Left hindlimb (tissue), 1 donor: Measurements from ENCODE around the gene ANKHD1.

Source experiments
- DNase-seq: peaks from one replicate; pipeline ENCODE4 v3.0.0-alpha.2; 2018

ANKHD1 gene

GRCh38 chr5:140371356-140372151, 30.1 kb upstream of the ANKHD1 start:
- DNase-seq = no peak

GRCh38 chr5:140372971-140373487, 28.6 kb upstream of the ANKHD1 start:
- DNase-seq = peak; percentile 83

GRCh38 chr5:140381351-140381750, 20.3 kb upstream of the ANKHD1 start:
- no peak for DNase-seq

GRCh38 chr5:140381972-140382371, 19.7 kb upstream of the ANKHD1 start:
- no peak for DNase-seq

GRCh38 chr5:140382866-140383265, 18.8 kb upstream of the ANKHD1 start:
- no peak for DNase-seq

- DNase-seq = no peak
These were observed 18.3 kb upstream of the ANKHD1 start for GRCh38 chr5:140383300-140383699.

GRCh38 chr5:140388052-140388451, 13.6 kb upstream of the ANKHD1 start:
- DNase-seq = no peak

- DNase-seq = no peak
These were observed 10.3 kb upstream of the ANKHD1 start for GRCh38 chr5:140391312-140391711.

- no peak for DNase-seq
These were observed 9.9 kb upstream of the ANKHD1 start for GRCh38 chr5:140391732-140392131.

GRCh38 chr5:140393738-140394137, 7.9 kb upstream of the ANKHD1 start:
- DNase-seq = no peak

GRCh38 chr5:140398379-140398811, 3.2 kb upstream of the ANKHD1 start:
- DNase-seq = no peak

- DNase-seq = no peak
These were observed 1.5 kb upstream of the ANKHD1 start for GRCh38 chr5:140399979-140400729.

- peak; percentile 94 for DNase-seq
These were observed 787 bp upstream of the ANKHD1 start for GRCh38 chr5:140400730-140401361.

- peak; percentile 68 for DNase-seq
These were observed 833 bp downstream of the ANKHD1 start for GRCh38 chr5:140402258-140403074.

- DNase-seq = no peak
These were observed 2.0 kb downstream of the ANKHD1 start for GRCh38 chr5:140403613-140404012.

GRCh38 chr5:140408750-140409241, 7.2 kb downstream of the ANKHD1 start:
- no peak for DNase-seq

- no peak for DNase-seq
These were observed 11.6 kb downstream of the ANKHD1 start for GRCh38 chr5:140413230-140413629.

- DNase-seq = no peak
These were observed 15.6 kb downstream of the ANKHD1 start for GRCh38 chr5:140417235-140417634.

GRCh38 chr5:140418862-140419520, 17.4 kb downstream of the ANKHD1 start:
- DNase-seq = no peak

- DNase-seq = no peak
These were observed 18.6 kb downstream of the ANKHD1 start for GRCh38 chr5:140420226-140420570.

GRCh38 chr5:140420665-140421361, 19.2 kb downstream of the ANKHD1 start:
- no peak for DNase-seq
